ENCODE measurements around the gene NOTCH2.
A peak's percentile ranks its signal among the peaks of the same experiment; 100 is the strongest.
"Not testable (repeated sequence)": the region's sequence is repeated elsewhere in the genome, so short reads cannot be mapped to it uniquely, and the experiment has no call there.

NOTCH2 gene

DNA sequence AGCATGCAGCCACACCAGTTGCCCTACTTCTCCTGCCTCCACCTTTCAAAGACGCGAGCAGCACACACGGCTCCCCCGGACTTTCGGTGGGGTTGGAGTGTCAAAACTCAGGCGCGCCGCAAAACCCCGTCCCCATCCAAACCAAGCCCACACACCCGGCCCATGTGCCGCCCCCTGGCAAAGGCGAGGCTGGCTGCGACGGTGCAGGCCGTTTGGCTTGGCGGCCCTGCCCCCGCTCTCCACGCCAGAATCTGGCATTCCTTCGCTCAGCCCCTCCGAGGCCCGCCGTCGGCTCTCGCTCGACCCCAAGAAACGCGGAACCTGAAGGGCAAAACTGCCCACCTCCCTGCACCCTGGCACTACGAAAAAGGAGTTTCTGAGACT lies 787 bp downstream of the NOTCH2 start:
- H3K27ac ChIP-seq = peak overlapping the region; percentile 78

DNA sequence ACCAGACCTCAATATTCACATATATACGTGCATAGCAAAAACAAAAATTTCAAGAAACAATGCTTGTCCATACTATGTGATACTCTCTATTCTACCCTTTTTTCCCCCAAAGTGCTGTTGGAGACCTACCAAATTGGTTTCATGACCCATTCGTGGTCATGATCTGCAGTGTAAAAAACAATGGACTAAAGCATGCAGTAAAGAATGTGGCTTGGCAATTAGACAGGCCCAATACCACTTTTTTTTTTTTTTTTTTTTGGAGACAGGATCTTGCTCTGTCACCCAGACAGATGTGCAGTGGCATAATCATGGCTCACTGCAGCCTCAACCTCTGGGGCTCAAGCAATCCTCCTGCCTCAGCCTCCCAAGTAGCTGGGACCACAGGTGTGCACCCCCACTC lies 21.3 kb downstream of the NOTCH2 start:
- not testable (repeated sequence) for H3K27ac ChIP-seq

DNA sequence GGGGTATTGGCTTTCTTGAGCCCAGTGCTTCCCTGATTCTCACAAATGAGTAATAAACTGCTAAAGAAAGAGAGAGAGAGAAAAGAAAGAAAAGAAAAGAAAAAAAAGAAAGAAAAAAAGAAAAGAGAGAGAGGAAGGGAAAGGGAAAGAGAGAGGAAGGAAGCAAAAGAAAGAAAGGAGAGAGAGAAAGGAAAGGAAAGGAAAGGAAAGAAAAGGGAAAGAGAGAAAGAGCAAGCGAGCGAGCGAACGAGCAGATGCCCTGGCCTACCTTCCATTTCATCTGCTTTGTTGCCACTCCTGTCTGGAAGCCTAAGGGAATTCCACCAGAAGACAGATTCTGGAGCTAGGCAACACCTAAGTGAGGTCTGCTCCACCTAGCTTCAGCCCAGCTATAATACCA lies 27.7 kb downstream of the NOTCH2 start:
- not testable (repeated sequence) for H3K27ac ChIP-seq

DNA sequence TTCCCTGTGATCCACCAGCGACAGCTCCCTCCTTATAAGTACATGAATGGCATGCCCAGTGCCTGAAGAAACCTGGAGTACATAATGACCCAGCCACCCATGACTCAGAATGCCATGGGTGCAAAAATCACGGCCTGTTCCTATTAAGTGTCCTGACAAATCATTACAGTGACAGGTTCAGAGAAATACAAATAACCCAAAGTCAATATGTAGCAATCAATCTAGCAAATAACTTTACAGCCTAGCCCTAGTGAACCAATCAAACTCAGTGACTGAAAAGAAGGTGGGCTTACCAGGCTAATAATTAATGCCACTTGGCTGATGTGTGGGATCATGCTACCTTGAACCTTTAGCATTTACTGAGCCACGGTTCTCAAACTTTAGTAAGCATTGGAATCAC lies 37.2 kb downstream of the NOTCH2 start:
- not testable (repeated sequence) for H3K27ac ChIP-seq

DNA sequence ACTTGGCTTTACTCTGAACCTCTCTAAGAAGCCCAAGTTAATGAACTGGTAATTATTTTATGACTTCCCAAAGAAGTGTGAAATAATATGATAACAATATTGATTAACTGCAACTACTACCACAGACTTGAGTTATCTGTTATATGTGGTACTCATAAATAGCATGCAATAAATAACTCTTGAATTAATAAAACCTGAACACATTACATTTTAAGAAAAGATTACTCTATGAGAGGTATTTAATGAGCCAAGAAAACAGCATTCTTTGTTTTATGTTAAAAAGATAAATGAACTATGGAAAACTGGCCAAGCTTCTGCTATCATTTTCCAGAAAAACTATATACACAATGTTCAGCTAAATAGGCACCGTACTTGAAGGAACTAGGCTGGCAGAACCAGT lies 45.7 kb downstream of the NOTCH2 start:
- not testable (repeated sequence) for H3K27ac ChIP-seq

DNA sequence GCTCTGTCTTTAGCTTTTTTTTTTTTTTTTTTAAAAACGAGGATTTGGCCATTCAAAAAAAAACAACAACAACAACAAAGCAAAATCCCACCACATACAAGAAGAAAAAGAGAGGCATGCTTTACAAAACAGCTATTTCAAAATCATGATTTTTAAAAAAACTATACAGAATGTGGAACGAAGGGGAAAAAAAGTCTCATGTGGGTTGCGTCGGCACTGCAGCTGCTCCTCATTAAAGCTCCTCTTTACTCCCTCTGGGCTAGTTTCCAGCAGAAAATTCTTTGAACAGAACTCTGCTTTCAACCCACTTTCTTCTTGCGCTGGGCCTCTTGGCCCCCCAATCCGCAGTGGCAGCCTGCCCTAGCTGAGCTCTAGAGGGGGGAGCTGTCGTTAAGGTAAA lies 54.5 kb downstream of the NOTCH2 start:
- not testable (repeated sequence) for H3K27ac ChIP-seq

DNA sequence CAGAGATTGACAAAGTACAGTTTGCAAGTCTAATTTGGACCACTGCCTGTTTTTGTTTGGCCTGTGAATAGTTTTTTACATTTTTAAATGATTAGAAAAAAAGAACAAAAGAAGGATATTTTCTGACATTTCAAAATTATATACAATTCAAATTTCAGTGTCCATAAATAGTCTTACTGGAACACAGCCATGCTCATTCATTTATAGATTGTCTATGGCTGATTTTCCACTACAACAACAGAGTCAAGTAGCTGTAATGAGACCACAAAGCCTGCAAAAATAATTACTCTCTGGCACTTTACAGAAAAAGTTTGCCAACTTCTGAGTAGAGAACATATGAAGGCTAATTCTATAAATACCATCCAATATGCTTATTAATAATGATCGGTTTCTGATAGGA lies 61.1 kb downstream of the NOTCH2 start:
- H3K27ac ChIP-seq = not testable (repeated sequence)

DNA sequence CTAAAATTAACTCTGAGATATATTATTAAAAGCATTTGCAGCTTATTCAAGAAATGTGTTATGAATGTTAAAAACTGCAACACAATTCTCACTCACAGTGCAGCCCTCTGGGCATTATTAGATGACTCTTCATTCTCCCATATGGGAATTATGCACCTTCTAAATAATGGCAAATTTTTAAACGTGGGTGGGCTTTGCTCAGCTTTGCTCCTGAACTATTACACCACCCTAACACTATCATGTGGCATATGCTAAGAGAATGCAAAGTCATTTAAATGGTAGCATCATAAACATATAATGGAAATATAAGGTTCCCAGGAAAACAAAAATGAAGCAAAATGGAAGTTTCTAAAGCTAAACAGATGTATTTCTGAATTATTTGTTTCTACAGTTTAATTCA lies 61.6 kb downstream of the NOTCH2 start:
- H3K27ac ChIP-seq = not testable (repeated sequence)

DNA sequence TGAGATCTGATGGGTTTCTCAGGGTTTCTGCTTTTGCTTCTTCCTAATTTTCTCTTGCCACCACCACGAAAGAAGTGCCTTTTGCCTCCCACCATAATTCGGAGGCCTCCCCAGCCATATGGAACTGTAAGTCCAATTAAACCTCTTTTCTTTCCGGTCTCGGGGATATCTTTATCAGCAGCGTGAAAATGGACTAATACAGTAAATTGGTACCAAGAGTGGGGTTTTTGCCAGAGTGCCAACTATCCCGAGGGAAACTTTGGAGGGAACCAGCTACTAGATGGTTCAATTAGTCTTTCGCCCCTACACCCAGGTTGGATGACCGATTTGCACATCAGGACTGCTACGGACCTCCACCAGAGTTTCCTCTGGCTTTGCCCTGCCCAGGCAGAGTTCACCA lies 68.4 kb downstream of the NOTCH2 start:
- H3K27ac ChIP-seq = not testable (repeated sequence)

DNA sequence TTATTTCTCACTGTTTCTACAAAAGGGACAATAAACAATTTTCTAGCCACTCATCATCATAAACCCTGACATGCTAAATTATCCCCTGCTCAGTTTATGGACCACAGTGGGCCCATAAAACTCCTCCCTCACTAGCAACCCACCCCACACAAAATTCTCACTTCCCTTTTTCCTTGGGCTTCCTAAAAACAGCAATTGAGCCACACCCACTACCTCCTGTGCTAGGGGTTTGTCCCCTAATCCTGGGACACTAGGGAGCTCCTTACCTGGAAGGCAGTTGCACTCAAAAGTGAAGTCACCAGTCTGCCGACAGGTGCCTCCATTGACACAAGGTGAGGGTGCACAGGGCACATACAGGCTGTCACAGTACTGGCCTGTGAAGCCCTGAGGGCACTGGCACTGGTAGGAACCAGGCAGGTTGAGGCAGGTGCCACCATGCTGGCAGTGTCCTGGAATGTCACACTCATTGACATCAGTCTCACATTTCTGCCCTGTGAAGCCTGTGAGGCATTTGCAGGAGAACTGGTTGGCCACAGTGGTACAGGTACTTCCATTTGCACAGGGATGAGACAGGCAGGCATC lies 72.6 kb downstream of the NOTCH2 start:
- not testable (repeated sequence) for H3K27ac ChIP-seq

DNA sequence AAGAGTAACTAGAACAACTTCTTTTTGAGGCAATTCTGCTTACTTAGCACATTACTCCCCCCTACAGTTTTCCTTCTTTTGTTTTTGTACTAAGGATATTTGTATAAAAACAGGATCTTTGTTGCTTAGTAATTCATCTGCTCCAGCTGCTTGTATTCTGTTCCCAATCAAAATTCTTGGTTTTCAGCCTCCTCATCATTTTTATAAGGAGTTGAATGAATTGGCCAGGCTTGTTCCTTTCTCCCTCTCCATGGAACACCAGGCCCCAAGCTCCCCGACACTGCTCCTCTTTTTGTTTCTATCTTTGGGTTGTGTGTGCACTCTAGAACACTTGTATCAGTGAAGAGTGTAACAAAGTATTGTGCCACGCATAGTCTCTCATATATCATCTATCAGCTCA lies 73.5 kb downstream of the NOTCH2 start:
- H3K27ac ChIP-seq = not testable (repeated sequence)

DNA sequence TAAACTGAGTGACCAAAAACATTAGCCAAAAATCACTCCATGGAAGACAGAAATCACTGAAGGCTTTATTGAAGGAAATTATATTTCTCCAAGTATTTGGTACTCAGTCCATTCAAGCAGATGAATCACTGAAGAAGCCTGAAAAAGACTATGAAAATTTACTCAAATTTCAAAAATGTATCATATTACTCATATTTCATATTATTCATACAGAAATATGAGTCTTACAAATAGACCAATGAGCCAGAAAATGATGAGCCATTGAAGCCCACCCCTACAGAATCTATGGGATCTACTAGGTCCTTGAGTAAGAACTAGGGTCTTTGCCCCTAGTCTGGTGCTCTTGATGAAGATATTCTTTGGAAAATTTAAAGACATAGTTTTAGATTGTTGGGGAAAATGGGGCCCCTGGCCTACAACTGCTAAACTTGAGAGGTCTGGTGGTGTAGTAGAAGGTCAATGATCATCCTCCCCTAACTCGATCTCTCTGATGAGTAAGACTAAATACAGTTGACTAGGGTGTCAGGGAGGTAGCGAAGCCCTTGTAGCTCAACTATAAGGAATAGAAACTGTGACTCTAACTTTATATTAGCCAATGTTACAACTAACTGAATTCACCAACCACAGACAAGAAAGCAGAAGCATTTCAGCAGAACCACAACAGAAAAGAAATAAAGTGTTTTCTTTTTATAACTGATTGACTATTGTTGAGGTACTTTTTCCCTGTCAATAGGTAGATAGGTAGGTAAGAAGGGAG lies 81.0 kb downstream of the NOTCH2 start:
- TF ChIP-seq ZFX (IDR thresholded peaks at IDR 0.05) = no peak
- TF ChIP-seq, protein P1, sequence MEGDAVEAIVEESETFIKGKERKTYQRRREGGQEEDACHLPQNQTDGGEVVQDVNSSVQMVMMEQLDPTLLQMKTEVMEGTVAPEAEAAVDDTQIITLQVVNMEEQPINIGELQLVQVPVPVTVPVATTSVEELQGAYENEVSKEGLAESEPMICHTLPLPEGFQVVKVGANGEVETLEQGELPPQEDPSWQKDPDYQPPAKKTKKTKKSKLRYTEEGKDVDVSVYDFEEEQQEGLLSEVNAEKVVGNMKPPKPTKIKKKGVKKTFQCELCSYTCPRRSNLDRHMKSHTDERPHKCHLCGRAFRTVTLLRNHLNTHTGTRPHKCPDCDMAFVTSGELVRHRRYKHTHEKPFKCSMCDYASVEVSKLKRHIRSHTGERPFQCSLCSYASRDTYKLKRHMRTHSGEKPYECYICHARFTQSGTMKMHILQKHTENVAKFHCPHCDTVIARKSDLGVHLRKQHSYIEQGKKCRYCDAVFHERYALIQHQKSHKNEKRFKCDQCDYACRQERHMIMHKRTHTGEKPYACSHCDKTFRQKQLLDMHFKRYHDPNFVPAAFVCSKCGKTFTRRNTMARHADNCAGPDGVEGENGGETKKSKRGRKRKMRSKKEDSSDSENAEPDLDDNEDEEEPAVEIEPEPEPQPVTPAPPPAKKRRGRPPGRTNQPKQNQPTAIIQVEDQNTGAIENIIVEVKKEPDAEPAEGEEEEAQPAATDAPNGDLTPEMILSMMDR (conservative IDR thresholded peaks at IDR 0.05) = no peak
- no peak overlapping the region for H3K27ac ChIP-seq

DNA sequence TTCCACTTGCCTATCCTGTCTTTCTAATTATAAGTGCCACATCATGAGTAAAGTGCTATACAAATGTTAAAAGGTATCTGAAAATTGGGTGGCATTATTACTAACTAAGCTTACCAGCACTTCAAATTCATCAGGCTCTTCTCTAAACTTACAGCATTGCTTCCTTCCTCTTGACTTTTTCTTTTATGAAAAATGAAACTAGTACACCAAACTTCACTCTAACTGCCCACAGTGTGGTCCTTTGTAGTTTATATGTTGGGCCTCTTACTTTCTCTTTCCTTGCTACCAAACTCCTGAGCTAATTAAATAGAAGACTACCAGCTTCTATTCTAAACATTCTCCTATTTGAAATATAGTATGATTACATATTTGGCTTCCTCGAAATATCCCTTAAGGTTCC lies 81.8 kb downstream of the NOTCH2 start:
- TF ChIP-seq, protein P1 (conservative IDR thresholded peaks at IDR 0.05) = no peak
- TF ChIP-seq ZFX (IDR thresholded peaks at IDR 0.05) = no peak
- no peak overlapping the region for H3K27ac ChIP-seq

DNA sequence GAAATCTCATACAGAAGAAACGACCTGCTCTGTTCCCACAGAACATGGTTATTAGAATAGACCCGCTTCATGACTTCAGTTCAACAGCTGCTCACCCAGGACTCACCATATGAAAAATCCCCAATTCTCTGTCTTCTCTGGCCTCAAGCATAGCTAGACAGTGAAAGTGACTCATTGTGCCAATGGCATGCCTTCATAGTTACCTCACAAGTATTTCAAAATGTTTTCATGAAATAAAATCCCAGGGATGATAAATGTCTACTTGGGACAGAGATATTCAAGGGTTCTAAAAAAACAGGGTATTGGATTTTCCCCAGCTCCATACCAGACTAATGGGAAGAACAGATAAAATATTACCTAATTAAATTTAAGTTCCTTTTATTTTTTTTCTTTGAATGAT lies 82.3 kb downstream of the NOTCH2 start:
- TF ChIP-seq, protein P1 (conservative IDR thresholded peaks at IDR 0.05) = no peak
- TF ChIP-seq ZFX (IDR thresholded peaks at IDR 0.05) = no peak
- H3K27ac ChIP-seq = no peak overlapping the region

Measured in C4-2B (cell line).